Panc1 (cell line): ENCODE data around the gene GPD1L. TPM values are rescaled to one million over a fixed set of nuclear protein-coding genes. Genes with fewer than 3 reads are reported as not detected.

ENCODE experiments used
- ATAC-seq: fragments of 200-7000 bp; cut with Tn5 transposase; 2 replicates; pipeline ENCODE4 v1.9.1; 2020; ENCODE audit warnings: mild to moderate bottlenecking, moderate library complexity
- BruUV-seq: library from RNA; stranded (reverse); fragments of 400-500 nt; replicated peaks from 2 replicates; lab custom pipeline; 2021; lab: Mats Ljungman, UMichigan
- CTCF ChIA-PET: fragments of 300-600 bp; sonication (Branson Sonifier 250); formaldehyde crosslinking; loops from one replicate; lab custom pipeline; 2022; ENCODE audit warnings: antibody characterized with exemption; lab: Charles Lee
- POLR2A ChIA-PET: fragments of 300-600 bp; sonication (Branson Sonifier 250); formaldehyde crosslinking; loops from one replicate; lab custom pipeline; 2022; ENCODE audit warnings: antibody characterized with exemption; lab: Charles Lee
- DNase-seq: peaks from one replicate; pipeline ENCODE4 v3.0.0-alpha.2; 2010; ENCODE audit warnings: low read depth, low spot score
- H3K27ac ChIP-seq: 2 replicates; pipeline ENCODE4 v1.5.1; 2011; ENCODE audit warnings: mild to moderate bottlenecking, low read length, inconsistent platforms
- H3K27me3 ChIP-seq: fragments of 200-500 bp; sonication (Bioruptor generic); 2 replicates; pipeline ENCODE4 v1.6.0; 2014; ENCODE audit warnings: low read length, inconsistent platforms; ENCODE audit not compliant: control insufficient read depth, insufficient read depth
- H3K36me3 ChIP-seq: fragments of 200-500 bp; sonication (Bioruptor generic); 2 replicates; pipeline ENCODE4 v1.5.1; 2014; ENCODE audit warnings: inconsistent platforms, mild to moderate bottlenecking, low read length, moderate library complexity; ENCODE audit not compliant: control insufficient read depth, insufficient read depth
- H3K4me1 ChIP-seq: 2 replicates; pipeline ENCODE4 v1.5.1; 2011; ENCODE audit warnings: inconsistent platforms, mild to moderate bottlenecking, low read length, moderate library complexity; ENCODE audit not compliant: control insufficient read depth, insufficient read depth
- H3K4me3 ChIP-seq, 2 experiments: 2 replicates each; pipeline ENCODE4 v1.5.1; 2011 to 2012; ENCODE audit warnings: low read depth in 2 of 2, low read length in 2 of 2, mild to moderate bottlenecking in 2 of 2, inconsistent platforms in 1 of 2, moderate library complexity in 1 of 2
- H3K9me3 ChIP-seq: fragments of 200-500 bp; sonication (Bioruptor generic); 2 replicates; pipeline ENCODE4 v1.5.1; 2014; ENCODE audit warnings: low read depth, mild to moderate bottlenecking, inconsistent platforms, low read length, moderate library complexity; ENCODE audit not compliant: control insufficient read depth, insufficient read depth
- POLR2AphosphoS5 ChIP-seq: IDR thresholded peaks from 2 replicates; pipeline ENCODE4 v1.6.1; 2012; ENCODE audit warnings: mild to moderate bottlenecking, low read depth, low read length, moderate library complexity
- SIN3A ChIP-seq: IDR thresholded peaks from 2 replicates; pipeline ENCODE4 v1.6.1; 2012; ENCODE audit warnings: low read depth, mild to moderate bottlenecking, low read length, moderate library complexity, borderline replicate concordance; ENCODE audit not compliant: insufficient read depth
- TCF7L2 ChIP-seq: IDR thresholded peaks from 2 replicates; pipeline ENCODE4 v1.6.1; 2011; ENCODE audit warnings: mild to moderate bottlenecking, low read depth, low read length, inconsistent platforms
- in situ Hi-C: cut with HindIII; loops from 2 replicates; pipeline ENCODE4 v1.10.0; 2016; ENCODE audit warnings: low sequenced_read_pairs, low pct_unique_long_range_greater_than_20kb
- intact Hi-C: fragments of 100-400 bp; cut with micrococcal nuclease; formaldehyde crosslinking; loops from one replicate; pipeline ENCODE4 v1.10.0; 2022; ENCODE audit not compliant: unreplicated experiment
- total RNA-seq: library from RNA; stranded (reverse); gene quantifications from one replicate; pipeline ENCODE4 v1.2.1, GENCODE V29; 2021; ENCODE audit not compliant: unreplicated experiment
- TF ChIP-seq, protein P1 (sequence below): fragments of 450-650 bp; IDR thresholded peaks from 2 replicates; pipeline ENCODE4 v1.5.1; 2017; ENCODE audit warnings: mild to moderate bottlenecking
- TF ChIP-seq, protein P2 (sequence below), 2 experiments: IDR thresholded peaks; 2 replicates each; pipeline ENCODE4 v1.6.1; 2011 to 2012; ENCODE audit warnings: low read depth in 2 of 2, control low read depth in 1 of 2, low read length in 1 of 2, mild to moderate bottlenecking in 1 of 2, moderate library complexity in 1 of 2; ENCODE audit not compliant: insufficient read depth in 1 of 2

Gene GPD1L
- total RNA-seq, 1 experiment from 2014 or later = 10.5 TPM

DNA sequence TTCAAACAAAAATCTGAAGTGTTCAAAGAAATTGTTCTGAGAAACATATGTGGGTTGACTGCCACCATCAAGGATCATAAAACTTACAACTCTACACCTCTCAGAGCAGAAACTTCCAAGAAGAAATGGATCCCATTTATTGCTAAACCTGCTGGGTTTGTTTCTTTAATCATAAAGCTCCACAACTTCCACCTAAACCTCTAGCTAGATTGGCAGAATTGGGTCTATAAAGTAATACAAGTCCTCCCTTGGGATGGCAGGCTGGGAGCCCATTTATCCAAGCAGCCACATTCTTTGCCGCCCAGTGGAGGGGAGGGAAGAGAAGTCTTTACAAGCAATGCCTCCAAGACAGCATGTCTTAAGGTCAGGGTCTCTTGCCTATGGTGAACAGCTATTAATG, 91.6 kb downstream of the GPD1L start:
- intact Hi-C loops (no loop called here), in situ Hi-C loops (no loop called here)
- ChIA-PET POLR2A (interaction anchor here (0.7 kb wide), 1 partner anchor 798 kb away, joined by 8 read pairs; no protein-coding TSS in a partner anchor), CTCF (no interaction called here)
- Histone ChIP-seq H3K27me3 (no peaks in the 10 kb centered on the region), H3K27ac (no peak overlapping the region), H3K4me1 (no peaks in the 10 kb centered on the region), H3K36me3 (no peaks in the 10 kb centered on the region), H3K4me3 (no peak overlapping the region), H3K9me3 (no peaks in the 10 kb centered on the region)
- DNase-seq = no peak
- no TSS peak for BruUV-seq
- TF ChIP-seq POLR2AphosphoS5 = no peak
- TF ChIP-seq, protein P1, sequence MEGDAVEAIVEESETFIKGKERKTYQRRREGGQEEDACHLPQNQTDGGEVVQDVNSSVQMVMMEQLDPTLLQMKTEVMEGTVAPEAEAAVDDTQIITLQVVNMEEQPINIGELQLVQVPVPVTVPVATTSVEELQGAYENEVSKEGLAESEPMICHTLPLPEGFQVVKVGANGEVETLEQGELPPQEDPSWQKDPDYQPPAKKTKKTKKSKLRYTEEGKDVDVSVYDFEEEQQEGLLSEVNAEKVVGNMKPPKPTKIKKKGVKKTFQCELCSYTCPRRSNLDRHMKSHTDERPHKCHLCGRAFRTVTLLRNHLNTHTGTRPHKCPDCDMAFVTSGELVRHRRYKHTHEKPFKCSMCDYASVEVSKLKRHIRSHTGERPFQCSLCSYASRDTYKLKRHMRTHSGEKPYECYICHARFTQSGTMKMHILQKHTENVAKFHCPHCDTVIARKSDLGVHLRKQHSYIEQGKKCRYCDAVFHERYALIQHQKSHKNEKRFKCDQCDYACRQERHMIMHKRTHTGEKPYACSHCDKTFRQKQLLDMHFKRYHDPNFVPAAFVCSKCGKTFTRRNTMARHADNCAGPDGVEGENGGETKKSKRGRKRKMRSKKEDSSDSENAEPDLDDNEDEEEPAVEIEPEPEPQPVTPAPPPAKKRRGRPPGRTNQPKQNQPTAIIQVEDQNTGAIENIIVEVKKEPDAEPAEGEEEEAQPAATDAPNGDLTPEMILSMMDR = no peak
- TF ChIP-seq, protein P2, sequence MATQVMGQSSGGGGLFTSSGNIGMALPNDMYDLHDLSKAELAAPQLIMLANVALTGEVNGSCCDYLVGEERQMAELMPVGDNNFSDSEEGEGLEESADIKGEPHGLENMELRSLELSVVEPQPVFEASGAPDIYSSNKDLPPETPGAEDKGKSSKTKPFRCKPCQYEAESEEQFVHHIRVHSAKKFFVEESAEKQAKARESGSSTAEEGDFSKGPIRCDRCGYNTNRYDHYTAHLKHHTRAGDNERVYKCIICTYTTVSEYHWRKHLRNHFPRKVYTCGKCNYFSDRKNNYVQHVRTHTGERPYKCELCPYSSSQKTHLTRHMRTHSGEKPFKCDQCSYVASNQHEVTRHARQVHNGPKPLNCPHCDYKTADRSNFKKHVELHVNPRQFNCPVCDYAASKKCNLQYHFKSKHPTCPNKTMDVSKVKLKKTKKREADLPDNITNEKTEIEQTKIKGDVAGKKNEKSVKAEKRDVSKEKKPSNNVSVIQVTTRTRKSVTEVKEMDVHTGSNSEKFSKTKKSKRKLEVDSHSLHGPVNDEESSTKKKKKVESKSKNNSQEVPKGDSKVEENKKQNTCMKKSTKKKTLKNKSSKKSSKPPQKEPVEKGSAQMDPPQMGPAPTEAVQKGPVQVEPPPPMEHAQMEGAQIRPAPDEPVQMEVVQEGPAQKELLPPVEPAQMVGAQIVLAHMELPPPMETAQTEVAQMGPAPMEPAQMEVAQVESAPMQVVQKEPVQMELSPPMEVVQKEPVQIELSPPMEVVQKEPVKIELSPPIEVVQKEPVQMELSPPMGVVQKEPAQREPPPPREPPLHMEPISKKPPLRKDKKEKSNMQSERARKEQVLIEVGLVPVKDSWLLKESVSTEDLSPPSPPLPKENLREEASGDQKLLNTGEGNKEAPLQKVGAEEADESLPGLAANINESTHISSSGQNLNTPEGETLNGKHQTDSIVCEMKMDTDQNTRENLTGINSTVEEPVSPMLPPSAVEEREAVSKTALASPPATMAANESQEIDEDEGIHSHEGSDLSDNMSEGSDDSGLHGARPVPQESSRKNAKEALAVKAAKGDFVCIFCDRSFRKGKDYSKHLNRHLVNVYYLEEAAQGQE (IDR thresholded peaks at IDR 0.05; ENCODE audit: insufficient read depth in 1 of 2, low read depth in 2 of 2, low read length in 1 of 2) = no peak
- no peak for TF ChIP-seq TCF7L2
- TF ChIP-seq SIN3A = no peak
- ATAC-seq = no peak

DNA sequence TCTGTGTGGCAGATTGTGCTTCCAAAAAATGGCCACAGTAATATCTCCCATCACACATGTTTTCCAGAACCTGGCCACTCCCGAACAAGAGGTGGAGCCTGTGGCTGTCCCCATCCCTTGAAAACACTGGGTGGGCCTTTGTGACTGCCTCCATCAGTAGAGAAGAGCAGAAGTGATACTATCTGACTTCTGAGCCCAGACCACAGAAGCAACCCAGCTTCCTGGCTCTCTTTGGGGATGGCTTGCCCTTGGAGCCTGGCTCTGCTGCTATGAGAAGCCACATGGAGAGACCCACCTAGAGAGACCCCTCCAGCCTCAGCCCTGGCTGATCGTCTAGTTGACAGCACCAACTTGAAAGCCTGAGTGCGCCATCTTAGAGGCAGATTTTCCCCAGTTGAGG, 92.3 kb downstream of the GPD1L start:
- no peak for TF ChIP-seq POLR2AphosphoS5
- TF ChIP-seq, protein P1 = no peak
- intact Hi-C loops (no loop called here), in situ Hi-C loops (no loop called here)
- no peak overlapping the region for H3K4me3 ChIP-seq
- DNase-seq (no peak), ATAC-seq (no peak)
- no peaks in the 10 kb centered on the region for H3K9me3 ChIP-seq
- H3K27ac ChIP-seq = no peak overlapping the region
- no TSS peak for BruUV-seq
- no peaks in the 10 kb centered on the region for H3K36me3 ChIP-seq
- H3K27me3 ChIP-seq = no peaks in the 10 kb centered on the region; the same call in 1 of the 2 replicates
- no peaks in the 10 kb centered on the region for H3K4me1 ChIP-seq
- POLR2A ChIA-PET = no interaction called here
- CTCF ChIA-PET = no interaction called here
